ENCODE results near the gene VASP. TPM values are rescaled to one million over a fixed set of nuclear protein-coding genes. Genes with fewer than 3 reads are reported as not detected.

Gene VASP
- total RNA-seq, 1 donor from 2014 or later, result 106 TPM

DNA sequence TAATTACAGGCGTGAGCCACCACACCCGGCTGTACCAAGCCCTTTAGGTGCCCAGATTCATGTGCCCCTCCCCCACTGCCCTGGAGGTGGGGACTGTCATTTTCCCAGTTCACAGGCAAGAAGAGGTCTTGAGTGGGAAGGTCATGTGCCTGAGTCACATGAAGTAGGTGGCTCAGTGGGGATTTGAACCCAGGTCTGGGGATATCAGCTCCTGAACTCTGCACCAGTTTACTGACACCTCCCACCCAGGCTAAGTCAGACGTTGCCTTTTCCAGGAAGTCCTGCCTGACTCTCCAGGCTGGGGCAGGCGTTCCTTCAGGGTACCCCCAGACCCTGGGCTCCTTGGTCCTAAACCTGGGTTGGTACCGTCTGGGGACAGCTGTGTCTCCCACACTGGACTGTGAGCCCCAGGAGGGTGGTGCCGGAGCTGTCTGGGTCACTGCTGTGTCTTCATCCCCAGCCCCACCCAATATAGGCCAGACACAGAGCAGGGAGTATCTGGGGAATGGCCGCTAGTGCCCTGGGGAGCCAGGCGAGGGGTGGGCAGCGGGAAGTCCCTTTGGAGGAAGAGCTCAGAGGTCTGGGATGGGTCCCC lies 8.6 kb downstream of the VASP start:
- TF ChIP-seq, protein P1, sequence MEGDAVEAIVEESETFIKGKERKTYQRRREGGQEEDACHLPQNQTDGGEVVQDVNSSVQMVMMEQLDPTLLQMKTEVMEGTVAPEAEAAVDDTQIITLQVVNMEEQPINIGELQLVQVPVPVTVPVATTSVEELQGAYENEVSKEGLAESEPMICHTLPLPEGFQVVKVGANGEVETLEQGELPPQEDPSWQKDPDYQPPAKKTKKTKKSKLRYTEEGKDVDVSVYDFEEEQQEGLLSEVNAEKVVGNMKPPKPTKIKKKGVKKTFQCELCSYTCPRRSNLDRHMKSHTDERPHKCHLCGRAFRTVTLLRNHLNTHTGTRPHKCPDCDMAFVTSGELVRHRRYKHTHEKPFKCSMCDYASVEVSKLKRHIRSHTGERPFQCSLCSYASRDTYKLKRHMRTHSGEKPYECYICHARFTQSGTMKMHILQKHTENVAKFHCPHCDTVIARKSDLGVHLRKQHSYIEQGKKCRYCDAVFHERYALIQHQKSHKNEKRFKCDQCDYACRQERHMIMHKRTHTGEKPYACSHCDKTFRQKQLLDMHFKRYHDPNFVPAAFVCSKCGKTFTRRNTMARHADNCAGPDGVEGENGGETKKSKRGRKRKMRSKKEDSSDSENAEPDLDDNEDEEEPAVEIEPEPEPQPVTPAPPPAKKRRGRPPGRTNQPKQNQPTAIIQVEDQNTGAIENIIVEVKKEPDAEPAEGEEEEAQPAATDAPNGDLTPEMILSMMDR (conservative IDR thresholded peaks at IDR 0.05; ENCODE audit: low read depth, low read length), result no peak
- DNase-seq (ENCODE audit: low read depth), result no peak

DNA sequence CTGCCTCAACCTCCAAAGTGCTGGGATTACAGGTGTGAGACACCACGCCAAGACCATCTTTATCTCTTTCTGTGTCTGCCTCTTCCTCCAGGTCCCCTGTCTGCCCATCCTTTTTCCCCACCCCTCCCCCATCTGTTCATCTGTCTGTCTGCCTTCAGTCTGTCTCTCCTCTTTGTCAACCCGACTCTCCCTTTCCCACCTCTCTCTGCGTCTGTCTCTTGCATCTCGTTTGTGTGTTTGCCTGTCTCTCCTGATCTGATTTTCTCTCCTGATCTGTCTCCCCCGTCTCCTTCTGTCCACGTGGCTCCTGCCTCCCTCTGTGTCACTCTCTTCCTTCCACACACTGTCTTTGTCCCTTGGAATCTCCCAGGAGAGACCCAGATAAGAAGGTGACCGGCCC lies 10.0 kb downstream of the VASP start:
- no peak for DNase-seq (ENCODE audit: low read depth)
- H3K4me3 ChIP-seq (ENCODE audit: low read depth, low read length), result no peak overlapping the region
- TF ChIP-seq, protein P1 (conservative IDR thresholded peaks at IDR 0.05; ENCODE audit: low read depth, low read length), result no peak

More for the DNA sequence above, 8.6 kb downstream of the VASP start:
- no peak overlapping the region for H3K4me3 ChIP-seq (ENCODE audit: low read depth, low read length)

DNA sequence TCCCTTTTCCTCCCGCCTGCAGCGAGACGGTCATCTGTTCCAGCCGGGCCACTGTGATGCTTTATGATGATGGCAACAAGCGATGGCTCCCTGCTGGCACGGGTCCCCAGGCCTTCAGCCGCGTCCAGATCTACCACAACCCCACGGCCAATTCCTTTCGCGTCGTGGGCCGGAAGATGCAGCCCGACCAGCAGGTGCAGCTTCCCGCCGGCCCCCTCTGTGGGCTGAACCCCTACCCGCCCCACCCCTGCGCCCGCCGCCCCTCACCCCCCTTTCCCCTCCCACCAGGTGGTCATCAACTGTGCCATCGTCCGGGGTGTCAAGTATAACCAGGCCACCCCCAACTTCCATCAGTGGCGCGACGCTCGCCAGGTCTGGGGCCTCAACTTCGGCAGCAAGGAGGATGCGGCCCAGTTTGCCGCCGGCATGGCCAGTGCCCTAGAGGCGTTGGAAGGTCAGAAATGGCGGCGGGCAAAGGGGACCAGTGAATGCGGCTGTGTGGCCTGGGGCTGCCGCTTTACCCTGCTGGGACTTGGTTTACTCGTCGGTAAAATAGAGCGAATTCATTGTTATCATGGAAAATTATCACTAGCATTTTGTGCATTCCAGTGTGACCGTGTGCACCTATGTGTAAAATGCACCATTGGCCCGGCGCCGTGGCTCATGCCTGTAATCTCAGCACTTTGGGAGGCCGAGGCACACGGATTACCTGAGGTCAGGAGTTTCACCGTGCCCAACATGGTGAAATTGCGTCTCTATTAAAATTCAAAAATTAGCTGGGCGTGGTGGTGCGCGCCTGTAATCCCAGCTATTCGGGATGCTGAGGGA lies 10.6 kb downstream of the VASP start:
- TF ChIP-seq, protein P1 (conservative IDR thresholded peaks at IDR 0.05; ENCODE audit: low read depth, low read length), result no peak
- DNase-seq (ENCODE audit: low read depth), result no peak
- no peak overlapping the region for H3K4me3 ChIP-seq (ENCODE audit: low read depth, low read length)

- DNase-seq (ENCODE audit: low read depth), result no peak
- TF ChIP-seq, protein P1 (conservative IDR thresholded peaks at IDR 0.05; ENCODE audit: low read depth, low read length), result no peak
- H3K4me3 ChIP-seq (ENCODE audit: low read depth, low read length), result no peak overlapping the region
Measured at GRCh38 chr19:45518469-45518826, 11.2 kb downstream of the VASP start.

DNA sequence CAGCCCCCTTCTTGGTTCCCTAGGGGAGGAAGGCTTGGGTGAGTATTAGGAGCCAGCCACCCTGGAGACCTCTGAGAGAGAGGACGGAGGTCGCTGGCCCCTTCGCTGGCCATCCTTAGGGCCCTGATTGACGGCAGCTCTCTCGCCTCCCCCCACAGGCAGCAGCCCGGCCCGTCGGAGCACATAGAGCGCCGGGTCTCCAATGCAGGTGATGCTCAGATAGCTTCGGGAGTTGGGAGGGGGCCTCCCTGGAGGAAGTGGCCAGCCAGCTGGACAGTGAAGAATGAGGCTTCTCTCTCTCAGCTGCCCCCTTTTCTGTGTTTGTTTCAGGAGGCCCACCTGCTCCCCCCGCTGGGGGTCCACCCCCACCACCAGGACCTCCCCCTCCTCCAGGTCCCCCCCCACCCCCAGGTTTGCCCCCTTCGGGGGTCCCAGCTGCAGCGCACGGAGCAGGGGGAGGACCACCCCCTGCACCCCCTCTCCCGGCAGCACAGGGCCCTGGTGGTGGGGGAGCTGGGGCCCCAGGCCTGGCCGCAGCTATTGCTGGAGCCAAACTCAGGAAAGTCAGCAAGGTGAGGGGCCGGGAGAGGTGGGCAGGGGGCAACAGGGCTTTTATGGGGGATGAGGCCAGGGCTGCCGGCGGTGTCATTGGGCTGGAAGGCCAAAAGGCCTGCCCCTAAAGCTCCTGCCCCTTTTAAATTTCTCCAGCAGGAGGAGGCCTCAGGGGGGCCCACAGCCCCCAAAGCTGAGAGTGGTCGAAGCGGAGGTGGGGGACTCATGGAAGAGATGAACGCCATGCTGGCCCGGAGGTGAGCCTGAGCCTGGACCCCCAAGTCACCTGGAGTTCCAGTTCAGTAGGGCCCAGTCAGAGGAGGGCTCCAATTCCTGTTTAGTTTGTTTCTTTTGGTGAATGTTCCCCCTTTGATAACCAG lies 15.0 kb downstream of the VASP start:
- no peak overlapping the region for H3K4me3 ChIP-seq (ENCODE audit: low read depth, low read length)
- TF ChIP-seq, protein P1 (conservative IDR thresholded peaks at IDR 0.05; ENCODE audit: low read depth, low read length), result no peak

GRCh38 chr19:45523642-45524256 lies 16.5 kb downstream of the VASP start:
- no peak overlapping the region for H3K4me3 ChIP-seq (ENCODE audit: low read depth, low read length)
- TF ChIP-seq, protein P1 (conservative IDR thresholded peaks at IDR 0.05; ENCODE audit: low read depth, low read length), result peak; percentile 85
- no peak for DNase-seq (ENCODE audit: low read depth)

More for the DNA sequence above, 15.0 kb downstream of the VASP start:
- DNase-seq (ENCODE audit: low read depth), result no peak

Measured in epithelial cell of proximal tubule (primary cell).